GM19324 (cell line): Measurements from ENCODE around the gene SLC16A12.
"Not testable (repeated sequence)": the region's sequence is repeated elsewhere in the genome, so short reads cannot be mapped to it uniquely, and the experiment has no call there.

ENCODE experiments used
- ATAC-seq: cut with Tn5 transposase; IDR thresholded peaks from one replicate; pipeline ENCODE4 v1.9.1; 2021; ENCODE audit warnings: mild to moderate bottlenecking, moderate library complexity; ENCODE audit not compliant: unreplicated experiment, low FRiP score

The SLC16A12 gene

DNA sequence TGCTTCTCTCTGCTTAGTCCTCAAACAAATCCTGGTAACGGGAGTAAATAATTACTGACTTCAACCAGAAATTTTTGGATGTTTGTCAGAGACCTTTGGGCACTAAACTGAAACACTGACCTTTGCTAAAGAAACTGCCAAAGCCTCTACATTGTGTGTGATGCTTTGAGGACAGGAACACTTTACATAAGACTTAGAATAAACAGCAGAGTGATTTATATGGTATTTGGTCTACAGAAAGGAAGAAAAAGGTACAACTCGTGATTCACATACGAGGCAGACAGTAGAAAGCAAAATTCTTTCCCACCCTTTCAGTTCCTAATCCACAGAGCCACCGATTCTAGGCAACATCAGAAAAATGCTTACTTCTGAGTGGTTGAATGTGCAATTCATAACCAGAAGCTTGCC is 59.8 kb downstream of the SLC16A12 start:
- ATAC-seq = no peak

DNA sequence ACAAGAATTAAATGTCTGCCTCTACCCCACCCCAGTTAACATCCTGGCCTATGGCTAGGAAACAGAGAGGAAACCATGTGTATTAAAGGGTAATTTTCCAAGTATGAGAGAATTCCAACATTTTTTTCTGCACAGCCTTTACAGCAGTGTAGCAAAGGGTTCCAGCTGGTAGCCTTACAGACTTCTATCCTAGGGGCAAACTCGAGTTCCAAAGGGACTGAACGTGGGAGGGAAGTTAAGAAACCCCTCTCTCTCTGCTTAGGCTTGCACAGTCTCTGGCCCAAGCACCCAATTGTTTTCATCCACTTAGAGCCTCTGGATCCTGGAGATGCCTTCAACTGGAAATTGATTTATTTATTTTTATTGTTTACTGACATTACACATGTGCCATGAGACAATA is 60.3 kb downstream of the SLC16A12 start:
- ATAC-seq = no peak

DNA sequence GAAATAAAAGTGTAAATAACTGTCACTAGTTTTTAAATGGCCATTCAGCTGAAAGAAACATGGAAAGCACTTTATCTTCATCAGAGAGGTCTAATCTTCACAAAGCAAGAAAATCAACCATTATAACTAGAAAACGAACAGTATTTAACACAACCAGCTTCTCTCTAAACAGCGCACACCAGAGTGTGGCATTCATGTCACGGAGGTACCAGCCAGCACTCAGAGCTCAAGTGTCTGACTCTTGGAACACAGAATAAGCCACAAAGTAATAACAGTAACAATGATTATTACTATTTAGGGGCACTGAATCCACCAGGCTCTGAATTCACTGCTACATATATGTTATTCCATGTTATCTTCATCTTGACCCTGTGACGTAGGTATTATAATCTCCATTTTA is 60.9 kb downstream of the SLC16A12 start:
- ATAC-seq = no peak

DNA sequence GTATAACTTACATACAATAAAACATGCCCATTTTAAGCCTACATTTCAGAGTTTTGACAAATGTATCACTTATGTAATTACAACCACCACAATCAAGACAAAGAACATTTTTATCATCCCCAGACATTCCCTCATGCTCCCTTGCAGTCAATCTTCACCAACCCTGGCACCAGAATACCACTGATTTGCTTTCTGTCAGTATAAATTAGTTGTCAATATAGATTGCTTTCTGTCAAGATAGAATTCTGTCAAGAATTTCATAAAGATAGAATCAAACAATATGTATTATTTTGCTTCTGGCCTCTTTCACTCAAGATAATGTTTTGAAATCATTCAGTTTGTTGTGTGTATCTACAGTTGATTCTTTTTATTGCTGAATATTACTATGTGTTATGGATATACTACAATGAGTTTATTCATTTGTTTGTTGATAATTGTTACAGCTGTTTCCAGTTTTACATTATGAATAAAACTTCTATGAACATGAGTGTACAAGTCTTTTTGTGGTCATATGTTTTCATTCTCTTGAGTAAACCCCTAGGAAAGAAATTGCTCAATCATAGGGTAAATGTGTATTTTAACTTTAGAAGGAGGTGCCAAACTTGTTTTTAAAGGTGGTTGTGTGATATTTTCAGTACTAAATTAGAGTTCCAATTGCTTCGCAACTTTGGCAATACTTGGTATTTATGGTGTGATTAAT is 64.1 kb downstream of the SLC16A12 start:
- no peak for ATAC-seq

DNA sequence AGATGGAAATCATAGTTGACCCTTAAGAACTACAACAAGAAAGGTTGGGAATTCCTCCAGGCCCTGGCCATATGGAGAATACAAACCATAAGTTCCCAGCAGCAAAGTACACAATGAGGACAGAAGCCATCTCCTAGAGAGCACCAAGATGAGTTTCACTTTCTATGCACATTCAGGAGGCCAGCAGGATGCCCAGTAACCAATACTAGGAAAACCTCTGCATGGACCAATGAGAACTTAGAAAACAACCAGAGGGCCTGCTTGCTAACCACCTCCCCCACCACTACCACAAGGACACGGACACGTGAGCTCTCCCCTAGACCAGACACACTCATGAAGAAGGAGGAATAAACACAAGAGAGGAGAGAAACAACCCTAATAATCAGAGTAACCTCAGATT is 64.8 kb downstream of the SLC16A12 start:
- ATAC-seq = no peak

DNA sequence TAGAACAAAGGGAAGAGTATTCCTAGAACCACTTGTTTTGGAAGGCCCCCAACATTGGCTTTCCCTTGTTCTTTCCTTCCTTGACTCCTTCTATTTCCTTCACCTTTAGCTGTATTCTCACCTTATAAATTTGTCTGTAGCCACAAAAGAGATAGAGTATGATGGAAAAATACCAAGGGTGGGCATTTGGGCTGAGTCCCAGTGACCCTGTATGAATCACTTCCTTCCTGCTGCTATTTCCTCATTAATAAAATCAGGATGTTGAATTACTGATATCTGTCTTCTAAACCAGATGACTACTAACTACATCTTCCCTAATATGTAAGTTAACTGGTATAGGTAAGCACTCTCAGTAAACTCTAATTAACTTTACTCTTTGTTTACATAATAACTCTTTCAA is 65.9 kb downstream of the SLC16A12 start:
- no peak for ATAC-seq

DNA sequence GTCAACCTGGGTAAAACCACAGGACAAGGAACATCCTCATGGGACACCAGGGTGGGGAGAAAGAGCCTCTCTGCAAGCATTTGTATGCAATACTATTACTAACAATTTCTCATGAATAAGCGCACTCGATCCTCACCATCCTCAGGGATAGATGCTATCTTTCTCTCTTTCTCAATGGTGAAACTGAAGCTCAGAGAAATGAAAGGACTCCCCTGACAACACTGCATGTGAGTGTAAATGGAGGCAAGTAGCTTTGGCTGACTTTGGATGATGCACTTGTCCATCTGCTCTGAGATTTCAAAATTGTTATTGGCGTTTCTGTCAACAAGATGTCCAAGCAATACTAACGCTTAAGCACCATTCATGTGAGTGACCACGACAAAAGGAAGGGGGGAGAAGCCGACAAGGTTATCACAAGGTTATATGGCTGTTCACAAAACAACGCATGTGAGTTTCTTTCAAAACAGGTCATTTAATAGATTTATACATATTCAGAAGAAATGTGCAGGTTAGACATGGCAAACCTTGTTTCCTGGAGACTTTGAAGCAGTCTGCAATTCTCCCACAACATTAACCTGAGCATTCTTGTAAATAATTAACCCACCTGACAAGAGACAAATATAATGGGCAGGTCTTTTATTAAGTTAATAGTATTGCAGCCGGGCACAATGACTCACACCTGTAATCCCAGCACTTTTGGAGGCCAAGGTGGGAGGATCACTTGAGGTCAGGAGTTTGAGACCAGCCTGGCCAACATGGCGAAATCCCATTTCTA is 67.0 kb downstream of the SLC16A12 start:
- no peak for ATAC-seq

DNA sequence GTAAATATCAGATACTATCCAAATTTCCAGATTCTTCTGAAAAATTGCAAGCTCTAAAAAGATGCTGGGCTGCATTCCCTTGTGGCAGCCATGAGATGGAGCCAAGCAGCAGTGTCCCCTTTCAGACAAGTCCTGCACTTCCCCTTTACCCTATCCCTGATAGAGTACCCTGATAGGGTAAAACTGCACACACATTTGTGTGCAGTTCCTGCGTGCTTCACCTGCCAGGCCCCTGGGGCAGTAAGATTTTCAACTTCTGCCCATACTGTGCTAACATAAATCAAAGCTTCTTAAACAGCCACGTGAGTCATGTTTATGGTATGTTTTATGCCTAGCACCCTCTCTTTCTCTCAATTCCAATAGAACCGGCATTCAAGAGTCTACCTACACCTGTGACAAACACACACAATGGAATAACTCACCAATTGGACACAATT is 68.8 kb downstream of the SLC16A12 start:
- no peak for ATAC-seq

DNA sequence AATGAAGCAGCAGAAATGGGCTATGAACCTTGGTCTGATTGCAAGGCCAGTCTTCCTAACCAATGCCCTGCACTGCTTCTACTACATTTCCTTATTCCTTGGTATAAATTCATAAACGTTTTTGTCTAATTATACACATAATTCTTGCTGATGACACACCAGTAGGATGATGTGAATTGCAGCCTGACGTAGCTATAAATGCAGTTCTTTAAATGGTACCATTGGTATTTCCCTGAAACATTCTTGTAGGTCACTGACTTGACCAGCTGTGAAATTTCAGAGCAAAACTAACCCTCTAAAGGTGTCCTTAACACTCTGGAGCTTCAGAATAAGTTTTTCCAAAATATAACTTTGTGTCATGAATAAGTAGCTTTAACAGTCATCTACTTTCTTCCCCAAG is 70.2 kb downstream of the SLC16A12 start:
- no peak for ATAC-seq

DNA sequence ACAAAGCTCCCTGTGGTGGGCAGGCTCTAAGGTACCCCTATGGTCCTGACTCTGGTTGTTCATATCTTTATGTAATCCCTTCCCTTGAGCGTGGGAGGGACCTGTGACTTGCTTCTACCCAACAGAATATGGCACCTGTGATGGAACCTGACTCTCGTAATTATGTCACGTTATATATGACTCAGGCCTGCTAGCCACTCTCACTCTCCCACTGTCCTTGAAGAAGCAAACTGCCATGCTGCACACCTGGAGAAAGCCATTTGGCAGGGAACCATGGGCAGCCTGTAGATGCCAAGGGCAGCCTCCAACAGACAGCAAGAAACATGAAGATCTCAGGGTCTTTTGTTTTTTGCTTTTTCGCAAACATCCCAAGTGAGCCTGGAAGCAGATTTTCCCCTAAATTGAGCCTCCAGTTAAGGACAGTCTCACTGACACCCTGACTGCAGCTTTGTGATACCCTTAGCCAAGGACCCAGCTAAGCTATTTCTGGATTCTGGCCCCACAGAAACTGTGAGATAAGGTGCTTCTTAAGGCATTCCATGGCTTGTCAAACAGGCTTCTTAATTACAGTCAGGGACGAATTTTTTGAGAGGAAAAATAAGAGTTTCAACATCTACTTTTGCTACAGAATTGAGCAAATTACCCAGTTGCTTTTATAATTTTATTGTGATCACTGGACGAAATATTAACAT is 71.4 kb downstream of the SLC16A12 start:
- ATAC-seq = no peak

DNA sequence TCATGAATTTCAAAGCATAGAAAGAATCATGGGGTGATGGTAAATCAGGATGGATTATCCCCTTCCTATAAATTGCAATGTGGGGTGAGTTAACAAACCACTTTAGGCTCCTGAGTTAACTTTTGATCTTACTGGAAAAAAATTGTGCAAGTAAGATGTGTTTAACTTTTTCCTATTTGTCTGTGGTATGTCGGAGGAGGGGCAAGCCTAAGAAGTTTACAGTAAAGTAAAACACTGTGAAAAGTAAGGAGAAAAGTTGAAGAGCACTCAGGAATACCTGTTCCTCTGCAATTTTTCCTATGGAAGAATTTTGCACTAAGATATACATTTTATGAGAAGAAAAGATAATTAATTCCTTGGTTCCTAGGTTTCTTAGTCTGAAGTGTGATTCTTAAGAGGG is 76.6 kb downstream of the SLC16A12 start:
- ATAC-seq = no peak

DNA sequence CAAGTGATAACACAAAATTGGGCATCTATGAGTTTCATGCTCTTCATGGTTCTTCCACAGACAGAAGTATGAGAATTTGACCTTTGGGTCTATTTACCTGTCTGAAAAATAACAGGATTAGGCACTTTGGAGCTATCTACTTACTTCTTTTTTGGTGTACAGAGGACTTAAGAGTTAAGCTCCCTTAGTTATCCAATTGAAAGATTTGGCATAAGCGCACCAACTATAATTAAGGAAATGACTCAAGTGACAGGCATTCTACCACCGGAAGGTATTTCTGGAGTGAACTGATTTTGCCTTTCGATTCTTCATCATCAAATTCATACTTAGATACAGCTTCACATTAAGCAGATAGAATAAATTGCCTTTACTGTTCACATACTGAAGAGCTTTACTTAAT is 77.1 kb downstream of the SLC16A12 start:
- ATAC-seq = no peak

DNA sequence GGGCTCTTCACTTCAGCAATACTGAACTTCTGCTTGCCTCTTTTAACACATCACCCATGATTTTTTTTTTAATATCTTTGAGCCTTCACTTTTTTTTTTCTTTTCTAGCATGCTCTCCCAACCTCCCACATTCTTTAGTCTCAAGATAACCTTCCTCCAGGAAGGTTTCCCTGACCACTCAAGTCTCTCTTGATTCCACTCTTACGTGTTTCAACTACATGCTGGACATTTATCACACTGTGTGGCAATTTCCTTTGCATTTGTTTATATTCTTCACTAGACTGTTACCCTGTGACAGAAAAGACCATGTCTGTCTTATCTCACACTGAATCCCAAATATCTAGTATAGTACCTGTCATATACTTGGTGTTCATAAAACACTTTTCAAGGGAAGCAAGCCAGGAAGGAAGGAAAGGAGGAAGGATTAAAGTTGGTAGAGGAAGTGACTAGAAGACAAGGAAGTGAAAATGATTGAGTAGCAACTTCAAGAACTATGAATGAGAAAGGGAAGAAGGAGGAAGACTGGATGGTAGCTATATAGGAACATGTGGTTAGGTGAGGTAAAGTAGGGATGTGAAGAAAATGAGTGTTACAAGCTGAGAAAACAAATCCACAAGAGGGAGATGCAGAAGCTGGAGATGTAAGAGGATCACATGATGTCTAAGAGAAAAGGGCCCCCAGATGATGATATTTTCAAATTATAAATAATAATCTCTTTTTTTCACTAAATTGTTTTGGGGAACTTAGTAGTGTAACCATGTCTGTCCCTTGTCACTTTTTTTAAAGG is 80.6 kb downstream of the SLC16A12 start:
- ATAC-seq = no peak

DNA sequence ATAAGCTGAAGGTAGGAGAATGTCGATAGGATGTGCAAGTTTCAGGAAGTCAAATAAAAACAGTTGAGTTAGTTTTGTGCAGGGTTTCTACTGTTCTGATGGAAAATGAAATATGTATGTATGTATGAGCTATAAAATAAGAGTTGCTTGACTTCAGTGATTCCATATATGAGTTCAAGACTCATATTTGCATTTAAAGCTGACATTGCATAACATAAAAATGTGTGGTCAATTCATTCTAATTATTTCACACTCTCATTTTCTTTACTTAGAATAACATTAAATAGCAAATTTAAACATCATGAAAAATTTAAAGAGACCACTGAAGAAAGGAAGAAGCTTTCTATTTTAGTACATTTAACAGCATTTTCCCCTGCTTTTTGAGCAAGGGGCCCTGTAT is 83.2 kb downstream of the SLC16A12 start:
- no peak for ATAC-seq

DNA sequence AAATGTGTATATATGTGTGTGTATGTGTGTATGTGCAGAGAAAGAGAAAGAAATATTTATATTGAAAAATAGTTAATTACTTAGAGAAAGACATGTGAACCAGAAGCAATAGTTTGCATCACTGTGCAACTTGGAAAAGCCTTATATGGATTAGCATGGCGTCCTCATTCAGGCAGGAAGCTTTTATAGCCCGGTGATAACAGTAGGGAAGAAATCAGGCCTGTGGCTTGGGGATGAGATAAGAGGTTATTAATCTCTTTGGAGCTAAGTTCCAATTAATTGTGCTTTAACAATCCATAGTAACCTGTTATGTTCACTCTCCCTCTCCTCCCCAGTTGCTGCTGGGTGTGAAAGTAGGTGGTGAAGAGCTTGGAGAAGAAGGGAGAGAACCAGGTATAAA is 84.5 kb downstream of the SLC16A12 start:
- ATAC-seq = no peak

DNA sequence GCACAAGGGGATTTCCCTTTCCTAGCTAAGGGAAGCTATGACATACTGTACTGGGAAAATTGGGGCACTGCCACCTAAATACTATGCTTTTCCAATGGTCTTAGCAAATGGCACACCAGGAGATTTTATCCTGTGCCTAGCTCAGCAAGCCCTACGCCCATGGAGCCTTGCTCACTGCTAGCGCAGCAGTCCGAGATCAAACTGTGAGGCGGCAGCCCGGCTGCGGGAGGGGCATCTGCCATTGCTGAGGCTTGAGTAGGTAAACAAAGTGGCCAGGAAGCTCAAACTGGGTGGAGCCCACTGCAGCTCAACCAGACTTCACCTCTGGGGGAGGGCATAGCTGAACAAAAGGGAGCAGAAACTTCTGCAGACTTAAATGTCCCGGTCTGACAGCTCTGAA is 90.6 kb downstream of the SLC16A12 start:
- ATAC-seq = not testable (repeated sequence)

DNA sequence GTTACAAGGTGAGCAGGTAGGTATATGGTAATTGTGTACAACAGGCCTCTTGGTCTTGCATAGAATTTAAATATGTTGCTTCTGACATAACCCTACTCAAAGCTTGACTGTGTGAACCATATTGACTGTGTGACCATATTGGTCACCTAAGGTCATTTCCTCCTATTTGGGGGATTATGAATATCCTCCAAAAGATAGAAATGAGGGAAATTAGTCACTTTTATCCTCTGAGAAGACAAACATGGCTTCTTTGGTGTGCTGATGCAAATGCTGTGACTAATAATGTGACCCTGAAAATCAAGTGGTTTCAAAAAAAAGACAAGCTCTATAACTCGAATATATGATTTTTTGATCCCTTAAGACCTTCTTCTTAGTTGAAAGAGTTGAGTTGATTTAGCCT is 93.1 kb downstream of the SLC16A12 start:
- ATAC-seq = no peak

DNA sequence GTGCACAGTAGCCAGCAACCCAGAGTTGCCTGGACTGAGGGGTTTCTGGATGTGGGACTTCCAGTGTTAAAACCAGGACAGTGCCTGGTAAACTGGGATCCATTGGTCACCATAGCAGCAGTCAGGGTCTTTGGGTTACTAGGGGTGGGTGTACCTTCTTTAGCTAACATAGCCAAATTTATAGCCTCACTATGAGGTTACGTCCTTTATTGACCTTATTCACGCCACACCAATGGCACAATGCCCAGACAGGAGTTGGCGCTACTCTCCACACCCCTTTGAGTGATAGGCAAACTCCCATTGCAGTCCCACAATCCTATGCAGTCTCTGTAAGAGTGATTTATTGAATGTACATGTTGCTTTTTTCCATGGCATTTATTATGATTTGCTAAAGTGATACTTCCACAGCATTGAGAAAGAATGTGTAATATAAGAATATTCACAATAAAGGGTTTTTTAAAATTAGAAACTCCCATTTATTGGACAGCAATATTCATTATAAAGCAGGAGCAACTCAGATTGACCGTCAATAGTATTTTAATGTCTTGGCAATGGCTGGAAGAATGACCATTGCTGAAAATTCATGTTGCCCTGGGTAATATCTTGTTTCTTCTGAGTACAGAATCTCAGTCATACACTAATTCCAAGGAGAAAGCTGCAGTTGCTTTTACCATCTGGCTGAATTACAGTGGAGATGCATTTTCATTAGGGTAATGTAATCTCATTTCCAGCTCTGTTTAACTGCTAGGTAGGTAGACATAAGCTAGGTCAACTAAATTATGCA is 95.0 kb downstream of the SLC16A12 start:
- no peak for ATAC-seq

DNA sequence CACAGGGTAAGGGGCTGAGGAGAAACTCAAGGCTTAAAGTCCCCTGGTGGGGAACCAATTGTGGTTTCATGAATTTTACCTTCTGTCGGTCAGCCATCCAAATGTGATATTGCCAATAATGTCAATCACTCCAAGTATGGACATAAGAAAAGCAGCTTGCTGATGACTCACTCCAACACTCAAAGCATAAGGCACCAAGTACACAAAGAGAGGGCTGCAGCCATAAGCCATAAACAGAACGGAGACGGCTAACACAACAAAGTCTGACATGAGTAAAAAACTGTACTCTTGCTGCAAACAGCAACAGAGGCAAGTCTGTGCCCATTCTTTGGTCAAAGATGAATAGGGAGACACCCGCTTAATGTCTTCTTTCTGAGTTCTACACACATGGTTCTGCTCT is 96.9 kb downstream of the SLC16A12 start:
- ATAC-seq = no peak

DNA sequence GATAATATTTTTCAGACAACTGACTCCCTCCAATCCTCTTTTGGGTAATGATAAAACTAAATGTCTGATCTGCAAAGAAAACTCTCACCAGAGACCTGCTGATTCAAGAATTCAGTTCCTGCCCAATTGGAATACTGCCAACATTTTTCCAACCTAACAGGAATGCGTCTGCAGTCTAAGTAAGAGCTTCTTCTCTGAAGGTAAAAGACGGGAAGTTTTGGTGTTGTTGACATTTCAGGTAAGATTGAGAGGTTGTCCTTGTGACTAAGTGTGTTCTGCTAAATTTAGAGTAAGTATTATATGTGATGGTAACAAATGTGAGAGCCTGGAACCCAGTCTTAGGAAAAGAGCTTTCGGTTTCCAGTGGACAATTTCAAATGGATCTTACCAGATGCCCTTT is 103.4 kb downstream of the SLC16A12 start:
- no peak for ATAC-seq
